Activated CD4-positive, alpha-beta T cell treated with anti-CD3 and anti-CD28 coated beads for 48 hours (primary cell): ENCODE measurements around the gene EEF1AKMT1.

Source experiments
- DNase-seq: peaks from one replicate; pipeline ENCODE4 v3.0.0-alpha.2; 2020

The EEF1AKMT1 gene

GRCh38 chr13:20717581-20718542 is 55.9 kb downstream of the EEF1AKMT1 start:
- no peak for DNase-seq

- no peak for DNase-seq
Measured at GRCh38 chr13:20716951-20717350, 56.8 kb downstream of the EEF1AKMT1 start.

GRCh38 chr13:20715330-20715712 is 58.4 kb downstream of the EEF1AKMT1 start:
- no peak for DNase-seq

GRCh38 chr13:20714563-20715329 is 59.0 kb downstream of the EEF1AKMT1 start:
- no peak for DNase-seq

- no peak for DNase-seq
Measured at GRCh38 chr13:20714161-20714560, 59.6 kb downstream of the EEF1AKMT1 start.

- DNase-seq = peak; percentile 23
Measured at GRCh38 chr13:20713751-20714150, 60.0 kb downstream of the EEF1AKMT1 start.

- no peak for DNase-seq
Measured at GRCh38 chr13:20713014-20713376, 60.8 kb downstream of the EEF1AKMT1 start.

- DNase-seq = peak; percentile 27
Measured at GRCh38 chr13:20711301-20712044, 62.3 kb downstream of the EEF1AKMT1 start.

GRCh38 chr13:20709782-20710181 is 64.0 kb downstream of the EEF1AKMT1 start:
- no peak for DNase-seq

- no peak for DNase-seq
Measured at GRCh38 chr13:20709369-20709768, 64.4 kb downstream of the EEF1AKMT1 start.

GRCh38 chr13:20708216-20708615 is 65.5 kb downstream of the EEF1AKMT1 start:
- no peak for DNase-seq

- DNase-seq = no peak
Measured at GRCh38 chr13:20706661-20707060, 67.1 kb downstream of the EEF1AKMT1 start.

- no peak for DNase-seq
Measured at GRCh38 chr13:20704459-20705069, 69.2 kb downstream of the EEF1AKMT1 start.

- DNase-seq = peak; percentile 82
Measured at GRCh38 chr13:20703780-20704458, 69.8 kb downstream of the EEF1AKMT1 start.

- DNase-seq = peak; percentile 46
Measured at GRCh38 chr13:20702915-20703779, 70.6 kb downstream of the EEF1AKMT1 start, which contains the start of gene IL17D. IL17D (plus strand) TSS chr13:20703699; CDS start chr13:20704002, 303 bp downstream.

- no peak for DNase-seq
Measured at GRCh38 chr13:20702530-20702914, 71.2 kb downstream of the EEF1AKMT1 start.

- DNase-seq = no peak
Measured at GRCh38 chr13:20701461-20701860, 72.3 kb downstream of the EEF1AKMT1 start.

GRCh38 chr13:20700288-20700687 is 73.5 kb downstream of the EEF1AKMT1 start:
- DNase-seq = no peak

- no peak for DNase-seq
Measured at GRCh38 chr13:20699715-20700114, 74.0 kb downstream of the EEF1AKMT1 start.

GRCh38 chr13:20696073-20696472 is 77.7 kb downstream of the EEF1AKMT1 start:
- no peak for DNase-seq

- DNase-seq = no peak
Measured at GRCh38 chr13:20691616-20692015, 82.1 kb downstream of the EEF1AKMT1 start.
